Psoas muscle (tissue), 8 donors: Measurements from ENCODE around the gene ABHD2. TPM values are rescaled to one million over a fixed set of nuclear protein-coding genes. Genes with fewer than 3 reads are reported as not detected.

ENCODE experiments used
- ATAC-seq, 4 donors: fragments of 200-7000 bp; cut with Tn5 transposase; one replicate each; pipeline ENCODE4 v1.9.1; 2020; ENCODE audit warnings: moderate library complexity in 3 of 4, mild to moderate bottlenecking in 2 of 4
- DNase-seq, 2 donors: peaks; one replicate each; pipeline ENCODE4 v3.0.0-alpha.2; 2020
- H3K27ac ChIP-seq: fragments of 200-600 bp; one replicate; pipeline ENCODE4 v1.8.0; 2022
- H3K27me3 ChIP-seq, 3 donors: fragments of 200-600 bp in 1 of 3; one replicate each; pipeline versions ENCODE4 v1.6.1 to v1.8.0; 2013 to 2022; ENCODE audit warnings: low read length in 2 of 3, mild to moderate bottlenecking in 2 of 3, moderate library complexity in 1 of 3; ENCODE audit not compliant: insufficient read depth in 3 of 3
- H3K36me3 ChIP-seq, 2 donors: fragments of 200-600 bp in 1 of 2; one replicate each; pipeline versions ENCODE4 v1.6.1 to v1.8.0; 2013 to 2022; ENCODE audit warnings: low read depth in 1 of 2, mild to moderate bottlenecking in 1 of 2, moderate library complexity in 1 of 2; ENCODE audit not compliant: insufficient read depth in 1 of 2
- H3K4me1 ChIP-seq: fragments of 200-600 bp; one replicate; pipeline ENCODE4 v1.8.0; 2022
- H3K4me3 ChIP-seq: fragments of 200-600 bp; one replicate; pipeline ENCODE4 v1.8.0; 2022; ENCODE audit warnings: mild to moderate bottlenecking
- H3K9me3 ChIP-seq: fragments of 200-600 bp; one replicate; pipeline ENCODE4 v1.8.0; 2022
- WGBS, 3 donors: extraction: QIAGEN DNeasy Blood & Tissue Kit; methylation state at CpG; one replicate each; pipeline versions ENCODE4 v1.1.6 to v1.1.7; 2013; 5-methylcytosine and 5-hydroxymethylcytosine counted together
- intact Hi-C, 2 donors: fragments of 100-400 bp; cut with DNase I; formaldehyde crosslinking; loops; one replicate each; pipeline versions ENCODE4 v1.11.0 to v1.14.2; 2022
- polyA plus RNA-seq, 3 donors: library from polyadenylated mRNA; stranded (reverse); fragments of 200-250 nt; gene quantifications; one replicate each; pipeline ENCODE4 v1.2.3, GENCODE V29; 2013
- total RNA-seq, 4 donors: library from RNA; stranded (reverse); fragmentation: NEBNext Ultra II Directional in 2 of 4; extraction: Animal tissue kit (Norgen Biotek cat#: 25700) in 2 of 4; gene quantifications; one replicate each; pipeline versions ENCODE4 v1.2.1 to v1.2.4, GENCODE V29; 2021 to 2023
- TF ChIP-seq, protein P1 (sequence below): fragments of 200-600 bp; IDR thresholded peaks from one replicate; pipeline ENCODE4 v1.8.0; 2022; ENCODE audit warnings: antibody characterized with exemption
- donor health status: healthy with polysubstance abuse.
- donor health status: DM: no; HTN: no; CAD: no; lungs with moderate emphysema.
- donor health status: Bipolar disorder and iron deficiency.
- donor health status: healthy.
- donor health status: DM: yes; HTN: yes; CAD: no.
- donor health status: DM: no; HTN: no; CAD: no.
- donor health status: DM: no; HTN: no; CAD: no.
- donor health status: DM: yes; HTN: yes; CAD: no.

Gene ABHD2
- total and polyA plus RNA-seq, 7 donors, result 10.8 to 215 (median 66.1) TPM

DNA sequence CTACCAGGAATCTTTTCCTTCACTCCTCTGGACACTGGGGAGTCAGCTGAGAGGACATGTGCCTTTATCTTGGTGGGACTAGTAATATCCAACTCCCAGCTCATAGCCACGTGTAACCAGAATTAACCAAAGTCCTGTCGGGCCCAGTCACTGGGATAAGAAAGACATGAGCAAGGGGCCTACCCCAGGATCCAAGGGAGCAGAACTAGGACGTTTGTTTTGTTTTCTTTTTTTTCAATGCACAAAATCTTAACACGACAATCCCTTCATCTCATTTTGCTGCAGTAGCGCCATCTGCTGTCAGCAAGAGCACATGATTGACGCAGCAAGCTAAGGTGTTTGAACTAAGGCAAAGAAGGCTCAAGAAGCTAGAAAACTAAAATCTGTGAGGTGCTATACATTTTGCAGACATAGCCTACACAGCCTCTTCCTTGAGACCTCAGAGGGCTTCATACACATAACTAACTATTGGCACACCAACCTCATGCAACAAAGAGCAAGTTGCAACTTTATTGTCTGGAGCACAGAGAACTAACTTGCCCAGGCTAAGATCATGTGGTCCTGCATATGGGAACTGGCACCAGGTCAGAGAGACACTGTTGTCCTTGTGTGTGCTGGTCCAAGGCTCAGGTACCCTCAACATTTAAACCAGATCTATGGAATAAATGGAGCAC lies 89.5 kb downstream of the ABHD2 start:
- no peaks in the 10 kb centered on the region for H3K27me3 ChIP-seq
- peak; percentile 47 to 71 for DNase-seq
- H3K9me3 ChIP-seq, result no peaks in the 10 kb centered on the region
- intact Hi-C loops, result loop anchor here (1.0 to 10.0 kb wide), 3 partner anchors 120 to 273 kb away; no protein-coding TSS in a partner anchor
- H3K27ac ChIP-seq, result peak overlapping the region; percentile 13
- TF ChIP-seq, protein P1, sequence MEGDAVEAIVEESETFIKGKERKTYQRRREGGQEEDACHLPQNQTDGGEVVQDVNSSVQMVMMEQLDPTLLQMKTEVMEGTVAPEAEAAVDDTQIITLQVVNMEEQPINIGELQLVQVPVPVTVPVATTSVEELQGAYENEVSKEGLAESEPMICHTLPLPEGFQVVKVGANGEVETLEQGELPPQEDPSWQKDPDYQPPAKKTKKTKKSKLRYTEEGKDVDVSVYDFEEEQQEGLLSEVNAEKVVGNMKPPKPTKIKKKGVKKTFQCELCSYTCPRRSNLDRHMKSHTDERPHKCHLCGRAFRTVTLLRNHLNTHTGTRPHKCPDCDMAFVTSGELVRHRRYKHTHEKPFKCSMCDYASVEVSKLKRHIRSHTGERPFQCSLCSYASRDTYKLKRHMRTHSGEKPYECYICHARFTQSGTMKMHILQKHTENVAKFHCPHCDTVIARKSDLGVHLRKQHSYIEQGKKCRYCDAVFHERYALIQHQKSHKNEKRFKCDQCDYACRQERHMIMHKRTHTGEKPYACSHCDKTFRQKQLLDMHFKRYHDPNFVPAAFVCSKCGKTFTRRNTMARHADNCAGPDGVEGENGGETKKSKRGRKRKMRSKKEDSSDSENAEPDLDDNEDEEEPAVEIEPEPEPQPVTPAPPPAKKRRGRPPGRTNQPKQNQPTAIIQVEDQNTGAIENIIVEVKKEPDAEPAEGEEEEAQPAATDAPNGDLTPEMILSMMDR, result peak; percentile 78
- H3K4me3 ChIP-seq, result no peak overlapping the region
- H3K4me1 ChIP-seq, result no peaks in the 10 kb centered on the region
- peaks cover 0 to 96% of the 10 kb centered on the region in 2 donors for H3K36me3 ChIP-seq
- WGBS, 3 donors, result 10 to 16% (median 11%) methylated on average over 6 of the region's 6 CpGs
- peak; percentile 14 to 53 (median 28) for ATAC-seq

DNA sequence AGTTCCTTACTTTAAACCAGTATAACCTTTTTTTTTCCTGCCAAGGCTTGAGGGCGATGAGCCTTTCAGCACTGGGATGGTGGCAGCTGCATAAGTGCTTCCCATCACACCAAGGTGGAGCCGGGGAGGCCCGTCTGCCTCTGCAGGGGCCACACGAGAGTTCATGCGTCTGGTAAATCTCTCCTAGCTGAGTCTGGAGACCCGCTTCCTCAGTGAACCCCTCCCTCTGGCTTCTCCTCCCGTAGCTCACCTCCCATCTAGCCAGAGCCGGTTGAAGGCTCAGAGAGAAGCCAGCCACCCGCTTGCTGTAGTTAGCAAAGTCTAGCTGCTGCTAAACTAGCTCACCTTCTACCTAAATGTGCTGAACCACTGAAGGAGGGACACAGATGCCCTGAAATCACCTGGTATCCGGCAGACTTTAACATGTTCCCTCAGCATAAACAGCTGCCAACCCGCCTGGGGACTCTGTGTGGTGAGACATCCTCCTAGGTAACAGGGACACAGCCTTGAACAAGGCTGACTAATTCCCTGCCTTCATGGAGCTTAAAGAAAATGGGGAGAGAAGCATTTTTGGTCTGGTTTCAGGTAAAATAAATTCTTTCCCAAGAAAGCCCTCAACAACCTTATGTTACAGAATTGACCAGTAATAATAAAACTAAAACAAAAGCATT lies 90.2 kb downstream of the ABHD2 start:
- Histone ChIP-seq H3K4me1 (no peaks in the 10 kb centered on the region), H3K4me3 (no peak overlapping the region), H3K9me3 (no peaks in the 10 kb centered on the region), H3K27ac (no peak overlapping the region), H3K27me3 (no peaks in the 10 kb centered on the region), H3K36me3 (peaks cover 0 to 96% of the 10 kb centered on the region in 2 donors)
- TF ChIP-seq, protein P1, result no peak
- intact Hi-C loops, result loop anchor here (5.0 to 10.0 kb wide), 2 partner anchors 121 to 274 kb away; no protein-coding TSS in a partner anchor
- 84 to 89% (median 87%) methylated on average over 11 of the region's 11 CpGs for WGBS, 3 donors
- DNase-seq (no peak), ATAC-seq (no peak)

DNA sequence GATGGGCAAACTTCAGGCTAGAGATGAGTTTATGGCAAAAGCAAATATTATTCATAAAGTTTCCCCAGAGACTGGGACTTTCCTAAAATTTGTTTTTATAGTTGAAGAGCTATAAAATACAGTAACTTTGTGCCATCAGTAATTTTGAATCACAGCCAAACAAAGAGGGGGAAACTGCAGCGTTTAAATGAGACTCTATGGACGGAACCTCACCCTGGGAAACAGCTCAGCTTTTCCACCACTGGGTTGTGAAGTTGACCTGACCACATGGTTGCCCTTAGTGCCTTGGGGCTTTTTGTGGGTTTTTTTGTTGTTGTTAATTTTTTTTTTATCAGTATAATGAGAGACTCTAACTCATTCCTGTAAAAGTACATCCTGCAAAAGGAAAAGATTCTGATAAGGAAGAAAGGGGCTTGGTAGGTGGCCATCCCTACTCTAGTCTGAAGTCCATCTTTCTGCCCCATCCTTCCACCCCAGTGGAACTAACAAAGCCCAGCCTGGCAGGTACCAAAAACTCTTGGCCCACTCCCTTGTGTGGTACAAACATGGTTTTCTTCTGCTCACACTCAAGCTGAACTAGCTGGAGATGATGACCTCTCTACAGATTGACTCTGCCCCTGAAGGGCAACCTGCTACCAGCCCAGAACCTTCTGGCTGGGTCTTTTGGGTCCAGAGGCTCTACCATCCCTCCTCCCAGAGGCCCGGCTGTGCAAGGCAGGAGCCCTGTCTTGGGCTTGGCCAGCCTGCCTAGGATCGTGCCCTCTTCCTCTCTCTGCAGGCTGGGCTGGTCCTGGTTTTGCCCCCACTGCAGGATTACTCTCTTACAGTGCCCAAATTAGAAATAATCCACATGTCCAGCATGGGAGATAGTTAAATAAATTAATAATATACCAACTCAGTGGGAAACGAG lies 92.0 kb downstream of the ABHD2 start:
- H3K27me3 ChIP-seq, result no peaks in the 10 kb centered on the region
- no peaks in the 10 kb centered on the region for H3K4me1 ChIP-seq
- ATAC-seq (no peak), DNase-seq (no peak)
- TF ChIP-seq, protein P1, result no peak
- WGBS, 3 donors, result 74 to 78% (median 76%) methylated on average over 5 of the region's 5 CpGs
- H3K27ac ChIP-seq, result no peak overlapping the region
- intact Hi-C loops, result loop anchor here (5.0 to 10.0 kb wide), 2 partner anchors 123 to 275 kb away; no protein-coding TSS in a partner anchor
- H3K9me3 ChIP-seq, result no peaks in the 10 kb centered on the region
- peaks cover 2 to 97% of the 10 kb centered on the region in 2 donors for H3K36me3 ChIP-seq
- no peak overlapping the region for H3K4me3 ChIP-seq

DNA sequence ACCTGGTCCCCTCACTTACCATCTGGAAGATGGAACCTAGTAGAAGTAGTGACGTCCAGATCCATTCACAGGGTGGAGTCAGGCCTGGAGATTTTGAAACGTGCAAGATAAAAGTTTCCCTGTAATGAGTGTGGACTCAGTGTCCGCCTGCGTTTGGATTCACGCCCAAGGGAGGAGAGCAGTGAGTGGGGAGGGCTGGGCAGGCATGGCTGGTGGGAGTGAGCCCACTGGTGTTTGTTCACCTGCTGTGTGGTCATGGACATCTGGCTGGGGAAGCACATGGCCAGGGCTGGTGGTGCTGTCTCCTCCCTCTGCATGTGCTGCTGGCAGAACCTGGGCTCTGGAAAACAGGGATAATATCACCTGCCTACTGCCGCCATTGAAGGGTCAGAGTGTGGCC lies 96.1 kb downstream of the ABHD2 start:
- no peak for DNase-seq
- no peak overlapping the region for H3K4me3 ChIP-seq
- peak; percentile 33 to 38 (median 36) for ATAC-seq
- H3K4me1 ChIP-seq, result no peaks in the 10 kb centered on the region
- no peaks in the 10 kb centered on the region for H3K27me3 ChIP-seq
- no peak overlapping the region for H3K27ac ChIP-seq
- intact Hi-C loops, result no loop called here
- no peaks in the 10 kb centered on the region for H3K9me3 ChIP-seq
- WGBS, 3 donors, result 62 to 78% (median 71%) methylated on average over 6 of the region's 6 CpGs
- H3K36me3 ChIP-seq, result peaks cover 10 to 97% of the 10 kb centered on the region in 2 donors
- TF ChIP-seq, protein P1, result no peak
